Measurements from ENCODE around the gene RPP25L. TPM values are rescaled to one million over a fixed set of nuclear protein-coding genes. Genes with fewer than 3 reads are reported as not detected.

RPP25L gene
- total RNA-seq, 1 experiment from 2014 or later, result 24.5 TPM

GRCh38 chr9:34590381-34591247 lies 21.3 kb downstream of the RPP25L start (continued):
- TF ChIP-seq, protein P1, sequence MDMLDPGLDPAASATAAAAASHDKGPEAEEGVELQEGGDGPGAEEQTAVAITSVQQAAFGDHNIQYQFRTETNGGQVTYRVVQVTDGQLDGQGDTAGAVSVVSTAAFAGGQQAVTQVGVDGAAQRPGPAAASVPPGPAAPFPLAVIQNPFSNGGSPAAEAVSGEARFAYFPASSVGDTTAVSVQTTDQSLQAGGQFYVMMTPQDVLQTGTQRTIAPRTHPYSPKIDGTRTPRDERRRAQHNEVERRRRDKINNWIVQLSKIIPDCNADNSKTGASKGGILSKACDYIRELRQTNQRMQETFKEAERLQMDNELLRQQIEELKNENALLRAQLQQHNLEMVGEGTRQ (CRISPR knock-in tag; IDR thresholded peaks at IDR 0.05), result peak; percentile 50; the same call in 1 of the 2 replicates
- TF ChIP-seq ESRRA (CRISPR knock-in tag; IDR thresholded peaks at IDR 0.05; ENCODE audit: borderline replicate concordance) (no peak), USF1 (CRISPR knock-in tag; IDR thresholded peaks at IDR 0.05) (peak; percentile 64; the same call in 1 of the 2 replicates), NR2C2 (CRISPR knock-in tag; IDR thresholded peaks at IDR 0.05) (no peak), MLX (CRISPR knock-in tag; IDR thresholded peaks at IDR 0.05) (no peak), ZNF532 (CRISPR knock-in tag; IDR thresholded peaks at IDR 0.05; ENCODE audit: borderline replicate concordance) (no peak), JUN (CRISPR knock-in tag; IDR thresholded peaks at IDR 0.05) (no peak), ARID4B (CRISPR knock-in tag; IDR thresholded peaks at IDR 0.05; ENCODE audit: borderline replicate concordance) (0 out of 2 replicates have a peak, but pooled peaks have one; percentile 73), ZNF219 (CRISPR knock-in tag; IDR thresholded peaks at IDR 0.05; ENCODE audit: borderline replicate concordance) (no peak), E2F5 (CRISPR knock-in tag; IDR thresholded peaks at IDR 0.05) (no peak), CDX4 (CRISPR knock-in tag; IDR thresholded peaks at IDR 0.05; ENCODE audit: borderline replicate concordance) (no peak), GTF2I (CRISPR knock-in tag; conservative IDR thresholded peaks at IDR 0.05) (peak; percentile 78; the same call in 1 of the 2 replicates), RELA (CRISPR knock-in tag; IDR thresholded peaks at IDR 0.05; ENCODE audit: borderline replicate concordance) (no peak), ZNF232 (CRISPR knock-in tag; IDR thresholded peaks at IDR 0.05) (no peak), ATF1 (CRISPR knock-in tag; IDR thresholded peaks at IDR 0.05) (no peak), ATF2 (CRISPR knock-in tag; IDR thresholded peaks at IDR 0.05; ENCODE audit: borderline replicate concordance, low read depth) (no peak), FOXJ3 (CRISPR knock-in tag; IDR thresholded peaks at IDR 0.05; ENCODE audit: borderline replicate concordance) (no peak)
- TF ChIP-seq, protein P2, sequence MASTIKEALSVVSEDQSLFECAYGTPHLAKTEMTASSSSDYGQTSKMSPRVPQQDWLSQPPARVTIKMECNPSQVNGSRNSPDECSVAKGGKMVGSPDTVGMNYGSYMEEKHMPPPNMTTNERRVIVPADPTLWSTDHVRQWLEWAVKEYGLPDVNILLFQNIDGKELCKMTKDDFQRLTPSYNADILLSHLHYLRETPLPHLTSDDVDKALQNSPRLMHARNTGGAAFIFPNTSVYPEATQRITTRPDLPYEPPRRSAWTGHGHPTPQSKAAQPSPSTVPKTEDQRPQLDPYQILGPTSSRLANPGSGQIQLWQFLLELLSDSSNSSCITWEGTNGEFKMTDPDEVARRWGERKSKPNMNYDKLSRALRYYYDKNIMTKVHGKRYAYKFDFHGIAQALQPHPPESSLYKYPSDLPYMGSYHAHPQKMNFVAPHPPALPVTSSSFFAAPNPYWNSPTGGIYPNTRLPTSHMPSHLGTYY (CRISPR knock-in tag; IDR thresholded peaks at IDR 0.05), result no peak
- TF ChIP-seq, protein P3, sequence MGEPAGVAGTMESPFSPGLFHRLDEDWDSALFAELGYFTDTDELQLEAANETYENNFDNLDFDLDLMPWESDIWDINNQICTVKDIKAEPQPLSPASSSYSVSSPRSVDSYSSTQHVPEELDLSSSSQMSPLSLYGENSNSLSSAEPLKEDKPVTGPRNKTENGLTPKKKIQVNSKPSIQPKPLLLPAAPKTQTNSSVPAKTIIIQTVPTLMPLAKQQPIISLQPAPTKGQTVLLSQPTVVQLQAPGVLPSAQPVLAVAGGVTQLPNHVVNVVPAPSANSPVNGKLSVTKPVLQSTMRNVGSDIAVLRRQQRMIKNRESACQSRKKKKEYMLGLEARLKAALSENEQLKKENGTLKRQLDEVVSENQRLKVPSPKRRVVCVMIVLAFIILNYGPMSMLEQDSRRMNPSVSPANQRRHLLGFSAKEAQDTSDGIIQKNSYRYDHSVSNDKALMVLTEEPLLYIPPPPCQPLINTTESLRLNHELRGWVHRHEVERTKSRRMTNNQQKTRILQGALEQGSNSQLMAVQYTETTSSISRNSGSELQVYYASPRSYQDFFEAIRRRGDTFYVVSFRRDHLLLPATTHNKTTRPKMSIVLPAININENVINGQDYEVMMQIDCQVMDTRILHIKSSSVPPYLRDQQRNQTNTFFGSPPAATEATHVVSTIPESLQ (CRISPR knock-in tag; IDR thresholded peaks at IDR 0.05), result no peak
